Measurements from ENCODE around the gene EIF2D. TPM values are rescaled to one million over a fixed set of nuclear protein-coding genes. Genes with fewer than 3 reads are reported as not detected.

The EIF2D gene
- total and polyA plus RNA-seq, 2 of the 8 experiments (the other 6 are each of a cell fraction or from before 2014, with no cell fraction given): 36.1 to 37.1 TPM

DNA sequence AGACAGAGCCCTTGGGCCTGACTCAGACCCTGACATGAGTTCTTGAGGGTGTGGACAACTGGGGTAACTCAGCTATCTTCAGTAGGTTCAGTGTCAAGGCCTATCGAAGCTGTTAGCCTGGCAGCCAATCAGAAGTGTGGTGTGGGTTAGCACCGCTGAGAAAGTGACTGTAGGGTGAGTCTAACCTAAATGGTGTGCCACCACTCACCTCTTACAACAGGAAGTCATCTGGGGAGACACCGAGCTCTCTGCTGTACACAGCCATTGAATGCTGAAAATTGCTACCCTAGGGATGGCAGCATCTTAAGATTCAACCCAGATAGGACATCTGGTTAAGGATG is 60.3 kb downstream of the EIF2D start (continued):
- TF ChIP-seq JUN (IDR thresholded peaks at IDR 0.05; ENCODE audit: low read depth, low read length): no peak
- TF ChIP-seq GABPA (IDR thresholded peaks at IDR 0.05; ENCODE audit: borderline replicate concordance, insufficient read depth, low read length): no peak
- no peak for TF ChIP-seq CEBPB (IDR thresholded peaks at IDR 0.05; ENCODE audit: low read depth, low read length)

All from H1 (cell line).